ENCODE measurements around the gene MVP.

MVP gene

GRCh38 chr16:29857133-29857760 is 37.0 kb downstream of the MVP start:
- no peak overlapping the region for H3K4me3 ChIP-seq
- intact Hi-C loops (cut with DNase I; ENCODE audit: low total_unique reads): no loop called here
- H3K27ac ChIP-seq: peak overlapping the region in 1 of 2 donors; percentile 0
- peaks cover 16 to 32% (median 30%) of the 10 kb centered on the region in 3 donors for H3K36me3 ChIP-seq
- TF ChIP-seq, protein P1, sequence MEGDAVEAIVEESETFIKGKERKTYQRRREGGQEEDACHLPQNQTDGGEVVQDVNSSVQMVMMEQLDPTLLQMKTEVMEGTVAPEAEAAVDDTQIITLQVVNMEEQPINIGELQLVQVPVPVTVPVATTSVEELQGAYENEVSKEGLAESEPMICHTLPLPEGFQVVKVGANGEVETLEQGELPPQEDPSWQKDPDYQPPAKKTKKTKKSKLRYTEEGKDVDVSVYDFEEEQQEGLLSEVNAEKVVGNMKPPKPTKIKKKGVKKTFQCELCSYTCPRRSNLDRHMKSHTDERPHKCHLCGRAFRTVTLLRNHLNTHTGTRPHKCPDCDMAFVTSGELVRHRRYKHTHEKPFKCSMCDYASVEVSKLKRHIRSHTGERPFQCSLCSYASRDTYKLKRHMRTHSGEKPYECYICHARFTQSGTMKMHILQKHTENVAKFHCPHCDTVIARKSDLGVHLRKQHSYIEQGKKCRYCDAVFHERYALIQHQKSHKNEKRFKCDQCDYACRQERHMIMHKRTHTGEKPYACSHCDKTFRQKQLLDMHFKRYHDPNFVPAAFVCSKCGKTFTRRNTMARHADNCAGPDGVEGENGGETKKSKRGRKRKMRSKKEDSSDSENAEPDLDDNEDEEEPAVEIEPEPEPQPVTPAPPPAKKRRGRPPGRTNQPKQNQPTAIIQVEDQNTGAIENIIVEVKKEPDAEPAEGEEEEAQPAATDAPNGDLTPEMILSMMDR (IDR thresholded peaks at IDR 0.05): no peak
- no peak for DNase-seq
- no peaks in the 10 kb centered on the region for H3K27me3 ChIP-seq
- peaks cover 0 to 28% (median 21%) of the 10 kb centered on the region in 4 donors for H3K4me1 ChIP-seq
- H3K9me3 ChIP-seq: no peaks in the 10 kb centered on the region

DNA sequence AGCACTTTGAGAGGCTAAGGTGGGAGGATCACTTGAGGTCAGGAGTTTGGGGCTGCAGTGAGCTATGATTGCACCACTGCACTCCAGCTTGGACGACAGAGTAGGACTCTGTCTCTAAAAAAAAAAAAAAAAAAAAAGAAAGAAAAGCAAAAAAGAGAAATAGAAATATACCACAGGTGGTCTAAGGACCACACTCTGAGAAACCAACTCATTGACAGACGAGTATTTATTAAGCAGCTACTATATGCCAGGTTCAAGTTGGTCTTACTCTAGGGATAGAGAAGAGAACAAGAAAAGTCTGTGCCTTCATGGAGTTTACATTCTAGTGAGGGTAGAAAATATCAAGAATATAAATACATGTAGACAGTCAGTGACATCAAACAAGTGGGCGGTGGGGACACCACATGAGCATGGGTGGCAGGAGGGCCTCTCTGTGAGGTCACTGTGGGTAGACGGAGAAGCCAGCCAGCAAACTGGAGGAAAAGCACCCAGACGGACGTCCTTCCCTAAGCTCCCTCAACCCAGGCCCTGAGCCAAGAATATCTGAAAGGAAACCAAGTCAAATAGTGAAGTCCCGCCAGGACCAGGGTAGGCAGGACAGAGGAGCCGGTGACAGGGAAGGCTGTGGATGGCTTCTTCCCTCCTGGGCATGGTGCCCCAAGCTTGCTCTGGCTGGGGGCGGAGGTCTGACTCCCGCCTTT is 38.0 kb downstream of the MVP start:
- intact Hi-C loops (cut with DNase I; ENCODE audit: low total_unique reads): no loop called here
- Histone ChIP-seq H3K36me3 (peaks cover 16 to 32% (median 30%) of the 10 kb centered on the region in 3 donors), H3K4me1 (peaks cover 0 to 31% (median 22%) of the 10 kb centered on the region in 4 donors), H3K4me3 (no peak overlapping the region), H3K27ac (peak overlapping the region; percentile 53 to 54), H3K27me3 (no peaks in the 10 kb centered on the region), H3K9me3 (no peaks in the 10 kb centered on the region)
- DNase-seq: peak in 1 of 2 donors; percentile 82
- TF ChIP-seq, protein P1 (IDR thresholded peaks at IDR 0.05): no peak

DNA sequence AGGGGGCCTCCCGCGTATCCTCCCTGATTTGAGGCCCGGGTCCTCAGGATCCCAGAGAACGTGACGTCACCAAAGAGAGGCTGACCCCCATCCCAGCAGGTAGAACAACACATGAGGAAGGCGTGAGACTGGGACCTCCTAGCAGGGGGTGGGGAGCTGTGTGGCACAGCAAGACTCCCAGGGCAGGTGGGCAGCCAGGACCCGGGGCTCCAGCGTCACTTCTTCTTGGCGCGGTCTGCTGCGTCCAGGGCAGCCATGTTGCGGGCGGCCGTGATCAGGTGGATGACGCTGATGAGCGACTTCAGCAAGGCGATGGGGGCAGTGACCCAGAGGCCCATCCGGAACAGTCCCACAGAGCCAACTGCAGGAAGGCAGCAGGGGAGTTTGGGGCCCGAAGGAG is 38.7 kb downstream of the MVP start:
- H3K4me1 ChIP-seq: peaks cover 0 to 33% (median 25%) of the 10 kb centered on the region in 4 donors
- TF ChIP-seq, protein P1 (IDR thresholded peaks at IDR 0.05): no peak
- intact Hi-C loops (cut with DNase I; ENCODE audit: low total_unique reads): no loop called here
- no peak for DNase-seq
- peak overlapping the region; percentile 53 to 54 for H3K27ac ChIP-seq
- H3K36me3 ChIP-seq: peaks cover 16 to 32% (median 30%) of the 10 kb centered on the region in 3 donors
- no peak overlapping the region for H3K4me3 ChIP-seq
- H3K27me3 ChIP-seq: no peaks in the 10 kb centered on the region
- no peaks in the 10 kb centered on the region for H3K9me3 ChIP-seq

DNA sequence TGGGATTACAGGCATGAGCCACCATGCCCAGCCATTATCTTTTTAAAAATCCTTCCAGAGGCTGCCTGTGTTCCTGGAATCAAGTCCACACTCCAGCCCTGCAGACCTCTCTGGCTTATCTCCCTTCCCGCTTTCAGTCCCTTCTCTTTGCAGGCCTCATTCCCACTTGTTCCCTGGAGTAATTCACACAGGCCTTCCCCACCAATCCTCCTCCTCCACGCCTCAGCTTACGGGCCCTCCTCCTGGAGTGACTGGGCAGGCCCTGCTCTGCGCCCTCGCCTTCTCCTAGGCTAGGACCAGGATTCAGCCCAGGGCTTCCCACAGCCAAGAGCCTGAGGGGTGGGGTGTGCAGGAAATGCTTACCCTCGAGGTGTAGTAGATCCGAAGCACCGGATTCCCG is 40.0 kb downstream of the MVP start:
- no peak overlapping the region for H3K27ac ChIP-seq
- no peaks in the 10 kb centered on the region for H3K27me3 ChIP-seq
- TF ChIP-seq, protein P1 (IDR thresholded peaks at IDR 0.05): no peak
- H3K9me3 ChIP-seq: no peaks in the 10 kb centered on the region
- DNase-seq: no peak
- peaks cover 16 to 32% (median 30%) of the 10 kb centered on the region in 3 donors for H3K36me3 ChIP-seq
- intact Hi-C loops (cut with DNase I; ENCODE audit: low total_unique reads): loop anchor here (5.0 kb wide), 2 partner anchors 33 to 147 kb away; no protein-coding TSS in a partner anchor
- H3K4me1 ChIP-seq: peaks cover 0 to 33% (median 25%) of the 10 kb centered on the region in 4 donors
- no peak overlapping the region for H3K4me3 ChIP-seq

- peak overlapping the region; percentile 59 to 68 for H3K4me3 ChIP-seq
- H3K4me1 ChIP-seq: peaks cover 0 to 33% (median 25%) of the 10 kb centered on the region in 4 donors
- H3K9me3 ChIP-seq: no peaks in the 10 kb centered on the region
- DNase-seq: no peak
- H3K36me3 ChIP-seq: peaks cover 16 to 32% (median 30%) of the 10 kb centered on the region in 3 donors
- no peaks in the 10 kb centered on the region for H3K27me3 ChIP-seq
- peak overlapping the region; percentile 74 to 89 for H3K27ac ChIP-seq
- TF ChIP-seq, protein P1 (IDR thresholded peaks at IDR 0.05): no peak
- intact Hi-C loops (cut with DNase I; ENCODE audit: low total_unique reads): loop anchor here (5.0 kb wide), 2 partner anchors 35 to 145 kb away; no protein-coding TSS in a partner anchor
These were observed 42.2 kb downstream of the MVP start for GRCh38 chr16:29862383-29862883.
